Pancreas (tissue), 10 donors: ENCODE measurements around the gene PPP1R3E. TPM values are rescaled to one million over a fixed set of nuclear protein-coding genes. Genes with fewer than 3 reads are reported as not detected.

Experiments
- ATAC-seq, 4 donors: fragments of 200-7000 bp; cut with Tn5 transposase; one replicate each; pipeline versions ENCODE4 v1.8.0 to v1.9.1; 2020; ENCODE audit warnings: mild to moderate bottlenecking in 4 of 4, moderate library complexity in 4 of 4
- DNase-seq, 6 donors: peaks; one replicate each; pipeline ENCODE4 v3.0.0-alpha.2; 2020
- FAIRE-seq: peaks from 2 replicates; lab custom pipeline; 2012; peaks lifted over from hg19 to GRCh38; lab: Jason Lieb, UNC
- H3K27ac ChIP-seq, 4 donors: fragments of 200-600 bp; sonication (generic); 1 replicate in 3 of 4; 2 replicates in 1 of 4; pipeline versions ENCODE4 v1.5.0 to v1.8.0; 2020
- H3K27me3 ChIP-seq, 4 donors: fragments of 200-600 bp; one replicate each; pipeline ENCODE4 v1.8.0; 2021
- H3K36me3 ChIP-seq, 3 donors: fragments of 200-600 bp; sonication (generic) in 1 of 3; one replicate each; pipeline versions ENCODE4 v1.5.0 to v1.8.0; 2020 to 2021
- H3K4me1 ChIP-seq, 3 donors: fragments of 200-600 bp; one replicate each; pipeline ENCODE4 v1.8.0; 2021
- H3K4me3 ChIP-seq, 4 donors: fragments of 200-600 bp; sonication (generic) in 2 of 4; one replicate each; pipeline versions ENCODE4 v1.5.0 to v1.8.0; 2020 to 2021
- H3K9me3 ChIP-seq, 4 donors: fragments of 200-600 bp; one replicate each; pipeline ENCODE4 v1.8.0; 2021
- CTCF ChIP-seq, 4 donors: fragments of 200-600 bp; sonication (generic) in 3 of 4; IDR thresholded peaks; one replicate each; pipeline versions ENCODE4 v1.5.0 to v1.8.0; 2021; ENCODE audit warnings: antibody characterized with exemption in 4 of 4
- WGBS, 2 donors: extraction: QIAGEN DNeasy Blood & Tissue Kit; methylation state at CpG; one replicate each; pipeline ENCODE4 v1.1.7; 2013; 5-methylcytosine and 5-hydroxymethylcytosine counted together
- intact Hi-C, 3 donors: fragments of 100-400 bp; cut with DNase I; formaldehyde crosslinking; loops; one replicate each; pipeline versions ENCODE4 v1.11.1 to v1.14.2; 2022
- polyA plus RNA-seq, 2 donors: library from polyadenylated mRNA; stranded (reverse); fragments of 200-250 nt; gene quantifications; one replicate each; pipeline ENCODE4 v1.2.3, GENCODE V29; 2013
- total RNA-seq, 6 donors: library from RNA; stranded (reverse); fragmentation: NEBNext Ultra II Directional in 4 of 6; extraction: Animal tissue kit (Norgen Biotek cat#: 25700) in 4 of 6; gene quantifications; one replicate each; pipeline versions ENCODE4 v1.2.1 to v1.2.4, GENCODE V29; 2021 to 2023
- donor health status: healthy with polysubstance abuse.
- donor health status: DM: no; HTN: no; CAD: no; lungs with moderate emphysema.
- donor health status: DM: no; HTN: no; CAD: no.
- donor health status: control.
- donor health status: control.
- donor health status: Bipolar disorder and iron deficiency.
- donor health status: DM: yes; HTN: yes; CAD: no.
- donor health status: DM: no; HTN: no; CAD: no.
- donor health status: DM: no; HTN: no; CAD: no.
- donor health status: DM: yes; HTN: yes; CAD: no.

The PPP1R3E gene
- total and polyA plus RNA-seq, 8 donors: 4.1 to 25.9 (median 8.1) TPM

GRCh38 chr14:23299986-23300686 is 2.5 kb downstream of the PPP1R3E start:
- Histone ChIP-seq H3K9me3 (no peaks in the 10 kb centered on the region), H3K27ac (peak overlapping the region; percentile 63 to 97 (median 94)), H3K4me3 (peak overlapping the region; percentile 29 to 82 (median 66)), H3K4me1 (peaks cover 0 to 10% (median 0%) of the 10 kb centered on the region in 3 donors), H3K27me3 (no peaks in the 10 kb centered on the region), H3K36me3 (no peaks in the 10 kb centered on the region)
- WGBS, 2 donors: 69 to 74% methylated on average over 10 of the region's 10 CpGs
- no peak for FAIRE-seq
- no peak for TF ChIP-seq CTCF (IDR thresholded peaks at IDR 0.05)
- DNase-seq: peak in 1 of 6 donors; percentile 30
- no peak for ATAC-seq
- intact Hi-C loops: no loop called here

GRCh38 chr14:23299211-23299957 is 3.3 kb downstream of the PPP1R3E start:
- intact Hi-C loops: no loop called here
- ATAC-seq (no peak), DNase-seq (no peak), FAIRE-seq (no peak)
- Histone ChIP-seq H3K9me3 (no peaks in the 10 kb centered on the region), H3K27ac (no peak overlapping the region), H3K27me3 (no peaks in the 10 kb centered on the region), H3K4me1 (peaks cover 0 to 10% (median 0%) of the 10 kb centered on the region in 3 donors), H3K36me3 (no peaks in the 10 kb centered on the region), H3K4me3 (no peak overlapping the region)
- 73 to 77% methylated on average over 2 of the region's 2 CpGs for WGBS, 2 donors
- TF ChIP-seq CTCF (IDR thresholded peaks at IDR 0.05): no peak

- no peaks in the 10 kb centered on the region for H3K36me3 ChIP-seq
- TF ChIP-seq CTCF (IDR thresholded peaks at IDR 0.05): no peak
- H3K27me3 ChIP-seq: no peaks in the 10 kb centered on the region
- intact Hi-C loops: no loop called here
- DNase-seq (no peak), ATAC-seq (no peak), FAIRE-seq (no peak)
- no peak overlapping the region for H3K4me3 ChIP-seq
- H3K9me3 ChIP-seq: no peaks in the 10 kb centered on the region
- H3K27ac ChIP-seq: no peak overlapping the region
- peaks cover 0 to 10% (median 0%) of the 10 kb centered on the region in 3 donors for H3K4me1 ChIP-seq
- 76 to 85% methylated on average over 7 of the region's 7 CpGs for WGBS, 2 donors
These were observed 4.9 kb downstream of the PPP1R3E start for GRCh38 chr14:23297611-23298277.

GRCh38 chr14:23297096-23297495 is 5.6 kb downstream of the PPP1R3E start:
- Histone ChIP-seq H3K27me3 (no peaks in the 10 kb centered on the region), H3K4me3 (no peak overlapping the region), H3K9me3 (no peaks in the 10 kb centered on the region), H3K4me1 (peaks cover 0 to 10% (median 0%) of the 10 kb centered on the region in 3 donors), H3K27ac (no peak overlapping the region), H3K36me3 (no peaks in the 10 kb centered on the region)
- TF ChIP-seq CTCF (IDR thresholded peaks at IDR 0.05): no peak
- intact Hi-C loops: no loop called here
- DNase-seq (no peak), FAIRE-seq (no peak), ATAC-seq (no peak)
- 80 to 85% methylated on average over 7 of the region's 7 CpGs for WGBS, 2 donors
